GM18870 (cell line): ENCODE measurements around the gene RAP1B.
"Not testable (repeated sequence)": the region's sequence is repeated elsewhere in the genome, so short reads cannot be mapped to it uniquely, and the experiment has no call there.

Experiments
- ATAC-seq: cut with Tn5 transposase; IDR thresholded peaks from one replicate; pipeline ENCODE4 v1.9.1; 2021; ENCODE audit warnings: moderate library complexity; ENCODE audit not compliant: unreplicated experiment

Gene RAP1B

DNA sequence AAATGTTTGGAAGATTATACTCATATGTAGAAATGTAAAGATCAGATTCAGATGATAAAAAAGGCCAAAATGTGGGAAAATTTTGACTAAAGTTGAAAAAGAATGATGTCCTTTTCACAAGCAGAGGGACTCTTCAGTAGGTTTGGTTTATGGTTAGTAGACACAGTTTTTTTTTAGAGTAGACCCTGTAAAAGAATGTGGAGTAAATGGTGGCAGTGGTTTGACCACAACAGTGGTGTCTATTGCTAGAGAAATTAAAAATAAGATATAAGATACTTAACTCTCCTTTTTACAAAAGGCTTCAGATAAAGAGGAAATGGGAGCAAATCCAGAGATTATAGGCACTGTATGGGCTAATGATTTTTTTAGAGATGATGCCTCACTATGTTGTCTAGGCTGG lies 21.8 kb downstream of the RAP1B start:
- ATAC-seq = no peak

DNA sequence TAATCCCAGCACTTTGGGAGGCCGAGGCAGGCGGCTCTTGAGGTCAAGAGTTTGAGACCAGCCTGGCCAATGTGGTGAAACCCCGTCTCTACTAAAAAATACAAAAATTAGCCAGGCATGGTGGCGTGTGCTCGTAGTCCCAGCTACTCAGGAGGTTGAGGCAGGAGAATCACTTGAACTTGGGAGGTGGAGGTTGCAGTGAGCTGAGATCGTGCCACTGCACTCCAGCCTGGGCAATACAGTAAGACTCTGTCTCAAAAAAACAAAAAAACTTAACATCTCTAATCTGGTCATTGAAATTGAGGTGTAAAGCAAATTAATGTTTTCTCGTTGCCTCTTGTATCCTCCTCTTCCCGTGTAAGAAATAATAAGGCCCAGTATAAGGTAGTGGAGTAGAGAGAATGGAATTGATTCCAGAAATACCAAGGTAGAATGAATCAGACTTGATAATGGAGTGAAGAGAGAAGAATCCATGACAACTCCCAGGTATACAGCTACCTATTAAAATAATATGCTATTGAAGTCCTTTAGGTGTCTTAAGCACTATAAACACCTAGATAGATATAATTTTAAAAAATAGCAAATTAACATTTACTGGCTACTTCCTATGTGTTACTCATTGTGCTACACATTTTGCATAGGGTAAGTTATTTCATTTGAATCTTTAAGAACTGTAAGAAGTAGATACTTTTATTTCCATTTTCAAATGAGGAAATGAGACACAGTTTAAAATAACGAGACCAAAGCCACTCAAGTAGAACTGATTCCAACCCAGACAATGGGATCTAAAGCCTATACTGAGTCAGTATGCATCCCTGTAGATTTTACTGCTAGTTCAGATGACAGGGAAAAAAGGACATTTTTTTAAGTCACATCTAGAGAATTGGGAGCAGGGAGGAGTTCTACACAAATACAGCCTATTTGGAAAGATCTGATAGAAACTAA lies 23.2 kb downstream of the RAP1B start:
- no peak for ATAC-seq

DNA sequence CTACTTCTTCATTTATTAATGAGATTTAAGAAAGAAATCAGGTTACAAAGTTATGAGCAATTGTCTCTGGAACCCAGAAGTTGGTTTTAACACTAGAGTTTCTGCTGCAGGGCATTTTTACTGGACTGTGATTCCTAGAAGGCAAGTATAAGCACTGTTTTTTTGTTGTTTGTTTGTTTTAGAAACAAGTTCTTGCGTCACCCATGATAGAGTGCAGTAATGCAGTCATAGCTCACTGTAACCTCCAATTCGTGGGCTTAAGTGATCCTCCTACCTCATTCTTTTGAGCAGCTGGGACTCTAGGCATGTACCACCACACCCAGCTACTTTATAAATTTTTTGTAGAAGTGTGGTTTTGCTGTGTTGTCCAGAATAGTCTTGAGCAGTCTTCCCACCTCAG lies 25.6 kb downstream of the RAP1B start:
- no peak for ATAC-seq

DNA sequence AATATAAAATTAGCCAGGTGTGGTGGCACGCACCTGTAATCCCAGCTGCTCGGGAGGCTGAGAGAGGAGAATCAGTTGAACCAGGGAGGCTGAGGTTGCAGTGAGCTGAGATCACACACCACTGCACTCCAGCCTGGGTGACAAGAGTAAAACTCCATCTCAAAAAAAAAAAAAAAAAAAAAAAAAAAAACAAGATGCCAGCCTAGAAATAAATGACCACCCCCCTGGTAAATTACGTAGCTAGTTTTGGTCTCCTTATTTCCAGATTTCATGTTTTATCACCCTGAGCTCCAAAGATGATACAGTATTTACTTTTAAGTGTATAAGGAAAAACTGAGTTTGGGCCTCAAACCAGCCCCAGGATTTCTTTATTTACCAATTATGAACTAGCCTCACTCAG lies 26.7 kb downstream of the RAP1B start:
- not testable (repeated sequence) for ATAC-seq

DNA sequence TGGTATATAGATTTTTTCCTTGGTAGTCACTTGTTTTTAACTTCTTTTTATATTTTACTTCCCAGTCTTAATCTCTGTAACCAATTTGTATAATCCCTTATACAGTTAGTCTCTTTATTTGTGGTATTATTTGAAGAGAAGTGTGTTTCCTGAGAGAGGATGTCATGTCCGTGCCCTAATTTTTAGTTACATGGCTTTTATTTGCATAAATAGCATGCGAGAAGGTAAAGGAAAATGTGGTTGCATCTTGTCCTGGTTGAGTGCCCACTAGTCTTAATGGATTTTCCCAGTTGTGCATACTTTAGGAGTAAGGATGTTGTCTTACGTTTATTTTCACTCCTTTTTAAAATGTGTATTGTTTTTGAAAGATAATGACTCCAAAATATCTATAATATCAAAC lies 27.5 kb downstream of the RAP1B start:
- no peak for ATAC-seq

DNA sequence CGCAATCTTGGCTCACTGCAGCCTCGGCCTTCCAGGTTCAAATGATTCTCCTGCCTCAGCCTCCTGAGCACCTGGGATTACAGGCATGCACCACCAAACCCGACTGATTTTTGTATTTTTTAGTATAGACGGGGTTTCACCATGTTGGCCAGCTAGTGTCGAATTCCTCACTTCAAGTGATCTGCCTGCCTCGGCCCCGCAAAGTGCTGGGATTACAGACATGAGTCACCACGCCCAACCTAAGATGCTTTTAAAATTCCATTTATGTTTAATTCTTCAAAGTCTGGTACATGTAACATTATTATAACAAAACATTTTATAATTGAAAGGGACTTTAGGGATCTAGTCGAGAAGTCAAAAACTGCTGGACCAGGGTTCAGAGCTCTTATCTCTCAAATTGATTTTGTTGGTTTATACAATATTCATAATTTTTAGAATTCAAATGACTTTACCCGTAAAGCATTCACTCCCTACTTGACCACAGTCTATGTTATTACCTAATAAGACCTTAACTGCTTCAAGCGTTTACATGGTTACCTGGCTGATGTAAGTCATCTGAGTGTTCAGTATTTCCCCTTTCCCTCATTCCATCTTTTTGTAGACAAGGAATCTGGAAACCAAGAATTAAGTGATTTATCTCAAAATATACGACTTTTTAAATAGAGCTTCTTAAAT lies 28.2 kb downstream of the RAP1B start:
- ATAC-seq = no peak

DNA sequence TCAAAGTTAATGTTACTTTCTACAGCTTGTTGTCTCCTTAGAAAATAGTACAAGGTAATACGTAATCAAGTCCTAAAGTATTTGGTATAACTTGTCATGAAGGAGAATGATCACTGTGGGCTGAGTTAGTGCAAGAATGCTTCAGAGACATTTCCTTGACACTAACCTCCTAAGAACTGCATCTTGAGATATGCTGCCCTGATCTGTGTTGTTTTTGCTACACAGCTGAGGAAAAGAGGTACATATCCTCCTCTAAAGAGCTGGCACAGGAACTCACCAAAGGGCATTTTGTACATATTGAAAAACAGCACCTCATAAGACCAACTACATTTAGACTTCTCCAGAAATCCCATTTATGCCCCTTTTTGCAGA lies 28.7 kb downstream of the RAP1B start:
- ATAC-seq = no peak

DNA sequence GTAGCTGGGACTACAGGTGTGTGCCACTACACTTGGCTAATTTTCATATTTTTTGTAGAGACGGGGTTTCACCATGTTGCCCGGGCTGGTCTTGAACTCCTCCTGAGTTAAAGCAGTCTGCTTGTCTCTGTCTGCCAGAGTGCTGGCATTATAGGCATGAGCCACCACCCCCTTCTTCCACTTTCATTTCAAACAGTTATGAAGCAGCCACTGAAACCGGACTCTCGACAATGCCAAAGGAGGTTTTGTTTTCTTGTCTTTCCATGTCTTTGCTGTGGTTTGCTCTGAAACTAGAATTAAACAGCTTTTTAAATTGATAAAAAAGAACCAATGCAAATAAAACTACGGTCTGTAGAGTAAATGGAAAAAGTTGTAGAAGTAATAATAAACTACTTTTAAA lies 30.4 kb downstream of the RAP1B start:
- ATAC-seq = peak; percentile 93

DNA sequence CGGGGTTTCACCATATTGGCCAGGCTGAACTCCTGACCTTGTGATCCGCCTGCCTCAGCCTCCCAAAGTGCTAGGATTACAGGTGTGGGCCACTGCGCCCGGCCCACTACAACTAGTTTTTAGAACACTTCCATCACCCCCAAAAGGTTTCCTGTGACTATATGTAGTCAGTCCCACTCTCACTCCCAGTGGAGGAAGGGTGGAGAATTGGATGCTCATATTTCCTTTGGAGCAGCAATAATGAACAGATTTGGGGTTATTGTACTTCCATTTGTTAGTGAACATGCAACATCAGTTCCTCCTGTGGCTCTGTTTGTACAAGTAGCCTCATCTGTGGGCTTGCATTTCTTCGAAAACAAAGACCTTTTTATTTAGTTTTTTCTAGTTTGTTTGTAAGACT lies 35.8 kb downstream of the RAP1B start:
- no peak for ATAC-seq

DNA sequence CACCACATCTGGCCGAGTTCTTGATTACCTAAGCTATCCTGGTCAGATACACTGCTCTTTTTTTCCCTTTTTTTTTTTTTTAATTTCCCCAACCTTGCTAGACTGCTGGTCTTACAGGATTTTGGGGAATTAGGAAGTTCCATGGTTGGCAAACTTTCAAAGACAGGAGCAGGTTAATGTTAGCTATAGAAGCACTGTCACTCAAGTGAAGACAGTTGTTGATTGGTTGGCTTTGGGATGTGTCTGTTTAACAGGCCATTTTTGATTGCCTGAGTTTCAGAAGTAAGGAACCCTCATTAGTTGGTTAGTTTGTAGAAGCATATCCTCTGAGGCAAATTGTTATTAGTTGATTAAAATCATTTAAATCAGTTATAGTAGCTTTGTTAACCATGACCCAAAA lies 36.8 kb downstream of the RAP1B start:
- ATAC-seq = no peak

DNA sequence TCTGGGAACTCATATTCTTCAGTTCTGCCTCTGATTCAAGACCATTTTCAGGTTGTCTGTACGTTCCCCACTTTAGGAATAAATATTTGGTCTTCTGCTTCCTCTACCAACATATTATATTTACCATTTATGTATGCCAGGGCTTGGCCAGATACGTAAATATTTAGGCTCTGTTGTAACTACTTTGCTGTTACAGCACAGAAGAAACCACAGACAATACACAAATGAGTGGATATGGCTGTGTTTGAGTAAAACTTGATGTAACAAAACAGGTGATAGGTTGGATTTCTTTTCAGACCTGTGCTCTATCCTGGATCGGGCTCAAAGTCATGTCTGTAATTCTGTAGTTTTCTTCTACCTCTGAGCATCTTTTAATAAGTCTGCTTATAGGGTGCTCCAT lies 37.5 kb downstream of the RAP1B start:
- ATAC-seq = no peak

DNA sequence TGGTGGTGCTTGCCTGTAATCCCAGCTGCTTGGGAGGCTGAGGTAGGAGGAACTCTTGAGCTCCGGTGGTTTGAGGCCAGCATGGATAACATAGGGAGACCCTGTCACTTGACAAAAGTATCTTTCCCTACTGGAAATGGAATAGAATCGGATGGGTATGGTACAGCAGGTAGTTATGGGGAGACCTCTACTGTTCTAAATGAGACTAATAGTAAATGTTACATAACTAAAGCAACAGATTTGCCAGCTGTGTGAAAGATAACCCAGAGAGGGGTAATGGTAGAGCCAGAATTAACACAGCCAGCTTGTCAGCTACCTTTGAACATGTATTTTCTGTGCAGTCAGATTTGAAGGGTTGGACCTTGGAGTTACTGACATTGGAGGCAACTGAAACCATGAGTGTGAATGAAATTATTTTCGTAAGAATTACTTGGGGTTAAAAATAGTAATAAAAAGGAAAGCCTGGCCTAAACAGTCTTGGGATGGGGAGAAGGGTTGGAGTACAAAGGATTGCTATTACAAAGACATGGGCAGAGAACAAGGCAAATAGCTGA lies 54.4 kb downstream of the RAP1B start:
- ATAC-seq = no peak

DNA sequence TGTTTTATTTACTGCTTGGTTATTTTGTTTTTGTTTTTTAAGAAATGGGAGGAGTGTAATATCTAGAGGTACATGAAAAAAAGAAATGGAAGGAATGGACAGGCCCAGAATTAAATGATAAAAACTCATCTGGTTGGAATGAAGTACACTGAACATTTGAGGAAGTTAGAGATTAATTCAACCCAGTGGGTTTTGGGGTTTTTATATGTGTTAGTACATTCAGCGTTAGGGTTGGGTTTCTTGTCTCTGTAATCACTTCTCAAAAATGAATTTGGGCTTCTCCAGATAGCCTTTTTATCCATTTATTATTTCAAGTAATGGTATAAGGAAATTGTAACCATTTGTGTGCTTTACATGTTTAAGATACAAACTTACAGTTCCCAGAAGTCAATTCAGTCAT lies 56.6 kb downstream of the RAP1B start:
- ATAC-seq = no peak

DNA sequence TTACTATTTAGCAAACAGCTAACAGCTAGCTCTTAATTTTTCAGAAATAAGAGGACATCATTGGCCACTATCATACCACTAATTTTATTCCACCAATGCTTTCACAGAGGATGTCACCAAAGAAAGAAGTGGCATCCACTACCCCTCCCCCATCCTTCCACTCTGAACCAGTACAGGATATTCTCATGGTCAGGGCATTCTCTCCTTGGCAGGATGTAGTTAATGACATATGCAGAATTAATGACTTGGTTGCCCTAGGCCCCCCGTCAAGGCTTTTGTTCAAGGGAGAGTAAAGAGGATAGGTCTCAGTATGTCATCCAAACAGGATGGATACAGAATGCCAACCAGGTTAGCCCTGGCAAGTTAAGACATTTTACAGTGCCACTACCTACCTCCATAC lies 57.2 kb downstream of the RAP1B start:
- ATAC-seq = no peak

DNA sequence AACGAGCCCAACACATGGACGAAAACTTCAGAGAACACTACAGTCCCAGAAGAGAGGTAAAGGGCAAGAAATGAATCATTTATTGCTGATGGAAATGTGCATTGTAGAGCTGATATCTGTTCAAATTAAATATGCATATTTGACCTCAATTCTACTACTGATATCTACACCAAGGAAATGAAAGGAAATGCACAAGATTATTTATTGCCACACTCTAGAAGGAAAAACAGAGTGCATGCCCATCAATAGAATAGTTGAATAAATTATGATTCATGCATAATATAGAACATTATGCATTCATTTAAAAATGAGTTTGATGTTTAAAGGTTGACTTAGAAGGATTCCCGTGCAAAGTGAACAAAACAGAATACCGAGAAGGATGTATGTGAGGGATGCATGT lies 60.5 kb downstream of the RAP1B start:
- no peak for ATAC-seq

DNA sequence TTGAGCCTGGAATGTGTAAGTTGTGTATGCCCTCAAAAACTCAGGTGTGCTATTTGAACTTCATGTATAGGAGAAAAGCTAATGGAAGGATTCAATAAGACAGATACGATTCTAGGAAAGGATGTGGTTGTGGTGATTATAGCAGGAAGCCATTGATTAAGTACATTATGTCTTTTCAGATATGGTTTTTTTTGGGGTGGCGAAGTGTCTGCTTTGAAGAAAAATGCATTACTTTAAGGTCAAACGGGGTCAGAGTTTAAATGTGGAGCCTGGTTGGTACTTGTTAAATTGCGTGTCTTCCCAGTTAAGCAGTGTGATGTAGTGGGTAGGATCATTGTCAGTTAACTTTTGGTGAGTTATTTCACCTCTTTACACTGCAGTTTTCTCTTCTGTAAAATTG lies 63.1 kb downstream of the RAP1B start:
- no peak for ATAC-seq

DNA sequence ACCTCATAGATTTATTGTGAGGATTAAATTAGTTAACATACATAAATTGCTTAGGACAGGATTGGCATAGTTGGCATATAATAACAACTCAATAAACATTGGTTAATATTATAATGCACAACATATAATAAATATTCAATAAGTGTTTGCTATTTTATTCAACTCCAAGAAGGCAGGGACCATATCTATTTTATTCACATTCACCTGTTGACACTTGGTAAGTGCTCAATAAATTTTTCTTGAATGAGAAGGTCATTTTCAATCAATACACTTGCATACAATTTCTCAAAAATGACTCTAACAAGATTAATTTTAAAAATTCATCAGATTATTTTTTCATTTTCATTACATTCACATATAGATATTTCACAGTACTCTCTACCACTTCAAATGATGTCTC lies 63.7 kb downstream of the RAP1B start:
- no peak for ATAC-seq

DNA sequence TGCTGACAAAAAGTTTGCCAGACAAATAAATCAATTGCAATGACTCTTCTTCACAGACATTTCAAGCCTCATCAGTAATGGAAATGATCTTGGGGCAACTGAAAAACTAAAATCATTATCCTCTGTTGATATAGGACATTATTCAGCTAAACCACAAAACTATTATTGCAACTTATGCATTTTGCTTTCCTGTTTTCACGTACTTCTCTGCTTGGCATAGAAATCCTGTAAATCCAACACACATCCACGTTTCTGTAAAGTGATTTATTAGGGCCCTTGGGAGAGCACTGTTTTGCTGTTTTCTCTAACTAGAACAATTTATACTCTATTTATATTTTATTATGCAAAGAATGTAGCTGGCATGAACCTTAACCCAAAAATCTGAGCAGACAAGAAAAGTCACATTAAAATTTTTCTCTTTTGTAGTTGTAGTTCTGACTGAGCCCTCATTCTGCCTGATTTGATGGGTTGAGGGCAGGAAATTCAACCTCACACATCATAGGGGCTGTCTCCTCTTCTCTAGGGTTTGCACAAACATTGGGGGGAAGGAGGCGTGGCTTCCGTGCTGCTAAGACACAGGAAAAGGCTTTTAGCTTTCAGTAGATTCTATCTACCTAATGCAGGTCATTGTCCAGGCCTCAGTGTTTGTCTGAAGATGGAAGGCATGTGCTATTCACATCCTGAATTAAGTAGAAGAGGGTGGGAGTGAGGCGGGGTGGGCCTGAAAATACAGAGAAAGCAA lies 64.6 kb downstream of the RAP1B start:
- ATAC-seq = no peak

DNA sequence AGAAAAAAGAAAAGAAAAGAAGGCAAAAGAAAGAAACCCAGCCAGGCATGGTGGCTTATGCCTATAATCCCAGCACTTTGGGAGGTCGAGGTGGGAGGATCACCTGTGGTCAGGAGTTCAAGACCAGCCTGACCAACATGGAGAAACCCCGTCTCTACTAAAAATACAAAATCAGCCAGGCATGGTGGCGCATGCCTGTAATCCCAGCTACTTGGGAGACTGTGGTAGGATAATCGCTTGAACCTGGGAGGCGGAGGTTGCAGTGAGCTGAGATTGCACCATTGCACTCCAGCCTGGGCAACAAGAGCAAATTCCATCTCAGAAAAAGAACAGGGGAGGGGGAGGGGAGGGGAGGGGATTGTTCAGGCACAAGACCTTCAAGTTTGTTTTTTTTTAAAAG lies 66.2 kb downstream of the RAP1B start:
- not testable (repeated sequence) for ATAC-seq

DNA sequence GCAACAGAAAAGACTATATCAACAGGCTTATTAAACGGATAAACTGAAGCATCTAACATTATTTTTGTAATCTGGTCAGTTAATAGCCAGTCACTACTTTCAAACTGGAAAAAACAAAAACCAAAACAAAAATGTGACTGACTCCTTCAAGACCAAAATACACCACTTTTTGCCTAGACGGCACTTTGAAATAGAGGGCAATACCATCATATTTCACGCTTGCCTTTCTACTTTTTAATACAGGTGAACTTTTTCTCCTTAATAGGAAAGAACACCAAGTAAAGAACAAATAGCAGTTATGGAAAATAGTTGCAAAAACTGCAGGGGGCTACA lies 75.5 kb downstream of the RAP1B start:
- ATAC-seq = no peak
